ENCODE data around the gene DLGAP4. TPM values are rescaled to one million over a fixed set of nuclear protein-coding genes. Genes with fewer than 3 reads are reported as not detected.

The DLGAP4 gene
- total and polyA plus RNA-seq, 8 donors = 15.1 to 92.2 (median 33.5) TPM

- Histone ChIP-seq H3K9me3 (no peaks in the 10 kb centered on the region), H3K4me3 (no peak overlapping the region), H3K4me1 (peaks cover 21 to 37% (median 25%) of the 10 kb centered on the region in 4 donors), H3K36me3 (peaks cover 47 to 86% (median 81%) of the 10 kb centered on the region in 4 donors), H3K27ac (peak overlapping the region in 3 of 5 donors; percentile 11 to 75 (median 44)), H3K27me3 (no peaks in the 10 kb centered on the region)
- no peak for TF ChIP-seq POLR2AphosphoS5 (IDR thresholded peaks at IDR 0.05)
- TF ChIP-seq POLR2A (IDR thresholded peaks at IDR 0.05) = no peak
- intact Hi-C loops (cut with DNase I; ENCODE audit: low total_unique reads) = no loop called here
- WGBS, 5 donors = 86 to 92% (median 90%) methylated on average over 23 to 26 of the region's 26 CpGs
- no peak for DNase-seq
Observed at GRCh38 chr20:36499211-36499610, 193.1 kb downstream of the DLGAP4 start.

GRCh38 chr20:36499723-36500501, 193.8 kb downstream of the DLGAP4 start:
- TF ChIP-seq CTCF (IDR thresholded peaks at IDR 0.05) (no peak), POLR2A (IDR thresholded peaks at IDR 0.05) (no peak), EP300 (IDR thresholded peaks at IDR 0.05) (no peak), POLR2AphosphoS5 (IDR thresholded peaks at IDR 0.05) (no peak)
- Histone ChIP-seq H3K4me3 (no peak overlapping the region), H3K9me3 (no peaks in the 10 kb centered on the region), H3K36me3 (peaks cover 47 to 93% (median 88%) of the 10 kb centered on the region in 4 donors), H3K27ac (no peak overlapping the region), H3K4me1 (peaks cover 21 to 32% (median 21%) of the 10 kb centered on the region in 4 donors), H3K27me3 (no peaks in the 10 kb centered on the region)
- intact Hi-C loops (cut with DNase I; ENCODE audit: low total_unique reads) = no loop called here
- WGBS, 5 donors = 89 to 94% (median 92%) methylated on average over 27 to 31 of the region's 31 CpGs
- no peak for DNase-seq

- intact Hi-C loops (cut with DNase I; ENCODE audit: low total_unique reads) = no loop called here
- Histone ChIP-seq H3K27me3 (no peaks in the 10 kb centered on the region), H3K4me1 (peaks cover 21 to 32% (median 21%) of the 10 kb centered on the region in 4 donors), H3K36me3 (peaks cover 47 to 98% (median 97%) of the 10 kb centered on the region in 4 donors), H3K9me3 (no peaks in the 10 kb centered on the region), H3K4me3 (no peak overlapping the region), H3K27ac (no peak overlapping the region)
- 69 to 84% (median 81%) methylated on average over 3 of the region's 3 CpGs for WGBS, 5 donors
- TF ChIP-seq CTCF (IDR thresholded peaks at IDR 0.05) (no peak), EP300 (IDR thresholded peaks at IDR 0.05) (no peak), POLR2AphosphoS5 (IDR thresholded peaks at IDR 0.05) (no peak), POLR2A (IDR thresholded peaks at IDR 0.05) (no peak)
- DNase-seq = no peak
Observed at GRCh38 chr20:36501367-36502006, 195.3 kb downstream of the DLGAP4 start.

- WGBS, 5 donors = 84 to 97% (median 92%) methylated on average over 4 of the region's 4 CpGs
- no peak for DNase-seq
- TF ChIP-seq POLR2A (IDR thresholded peaks at IDR 0.05) (no peak), EP300 (IDR thresholded peaks at IDR 0.05) (no peak), POLR2AphosphoS5 (IDR thresholded peaks at IDR 0.05) (no peak), CTCF (IDR thresholded peaks at IDR 0.05) (no peak)
- Histone ChIP-seq H3K27me3 (no peaks in the 10 kb centered on the region), H3K4me3 (no peak overlapping the region), H3K27ac (no peak overlapping the region), H3K9me3 (no peaks in the 10 kb centered on the region), H3K4me1 (peaks cover 0 to 5% (median 0%) of the 10 kb centered on the region in 4 donors), H3K36me3 (peaks cover 26 to 98% (median 94%) of the 10 kb centered on the region in 4 donors)
- intact Hi-C loops (cut with DNase I; ENCODE audit: low total_unique reads) = no loop called here
Observed at GRCh38 chr20:36504295-36504694, 198.2 kb downstream of the DLGAP4 start.

Data from stomach (tissue), 9 donors.